ENCODE results near the gene NEK3.

GRCh38 chr13:52127378-52127777, 32.0 kb downstream of the NEK3 start:
- TF ChIP-seq POLR2AphosphoS5 (IDR thresholded peaks at IDR 0.05) (no peak), CTCF (IDR thresholded peaks at IDR 0.05) (no peak)
